Activated naive CD4-positive, alpha-beta T cell treated with anti-CD3 and anti-CD28 coated beads, Interleukin-2, amount 50 U/mL, for 16 hours (primary cell): ENCODE results near the gene SCD.
"Not testable (repeated sequence)": the region's sequence is repeated elsewhere in the genome, so short reads cannot be mapped to it uniquely, and the experiment has no call there.

Source experiments
- DNase-seq: peaks from one replicate; pipeline ENCODE4 v3.0.0-alpha.2; 2020

The SCD gene

DNA sequence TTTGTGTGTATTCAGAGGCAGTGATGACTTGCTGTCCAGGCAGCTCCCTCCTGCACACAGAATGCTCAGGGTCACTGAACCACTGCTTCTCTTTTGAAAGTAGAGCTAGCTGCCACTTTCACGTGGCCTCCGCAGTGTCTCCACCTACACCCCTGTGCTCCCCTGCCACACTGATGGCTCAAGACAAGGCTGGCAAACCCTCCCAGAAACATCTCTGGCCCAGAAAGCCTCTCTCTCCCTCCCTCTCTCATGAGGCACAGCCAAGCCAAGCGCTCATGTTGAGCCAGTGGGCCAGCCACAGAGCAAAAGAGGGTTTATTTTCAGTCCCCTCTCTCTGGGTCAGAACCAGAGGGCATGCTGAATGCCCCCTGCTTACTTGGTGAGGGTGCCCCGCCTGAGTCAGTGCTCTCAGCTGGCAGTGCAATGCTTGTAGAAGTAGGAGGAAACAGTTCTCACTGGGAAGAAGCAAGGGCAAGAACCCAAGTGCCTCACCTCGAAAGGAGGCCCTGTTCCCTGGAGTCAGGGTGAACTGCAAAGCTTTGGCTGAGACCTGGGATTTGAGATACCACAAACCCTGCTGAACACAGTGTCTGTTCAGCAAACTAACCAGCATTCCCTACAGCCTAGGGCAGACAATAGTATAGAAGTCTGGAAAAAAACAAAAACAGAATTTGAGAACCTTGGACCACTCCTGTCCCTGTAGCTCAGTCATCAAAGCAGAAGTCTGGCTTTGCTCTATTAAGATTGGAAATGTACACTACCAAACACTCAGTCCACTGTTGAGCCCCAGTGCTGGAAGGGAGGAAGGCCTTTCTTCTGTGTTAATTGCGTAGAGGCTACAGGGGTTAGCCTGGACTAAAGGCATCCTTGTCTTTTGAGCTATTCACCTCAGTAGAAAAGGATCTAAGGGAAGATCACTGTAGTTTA lies 15.8 kb downstream of the SCD start:
- no peak for DNase-seq

DNA sequence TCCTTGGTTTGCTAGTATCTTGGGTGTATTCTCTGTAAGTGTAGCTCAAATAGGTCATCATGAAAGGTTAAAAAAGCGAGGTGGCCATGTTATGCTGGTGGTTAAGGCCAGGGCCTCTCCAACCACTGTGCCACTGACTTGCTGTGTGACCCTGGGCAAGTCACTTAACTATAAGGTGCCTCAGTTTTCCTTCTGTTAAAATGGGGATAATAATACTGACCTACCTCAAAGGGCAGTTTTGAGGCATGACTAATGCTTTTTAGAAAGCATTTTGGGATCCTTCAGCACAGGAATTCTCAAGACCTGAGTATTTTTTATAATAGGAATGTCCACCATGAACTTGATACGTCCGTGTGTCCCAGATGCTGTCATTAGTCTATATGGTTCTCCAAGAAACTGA lies 17.1 kb downstream of the SCD start:
- DNase-seq = no peak

- no peak for DNase-seq
Observed at GRCh38 chr10:100364735-100365391, 17.8 kb downstream of the SCD start.

DNA sequence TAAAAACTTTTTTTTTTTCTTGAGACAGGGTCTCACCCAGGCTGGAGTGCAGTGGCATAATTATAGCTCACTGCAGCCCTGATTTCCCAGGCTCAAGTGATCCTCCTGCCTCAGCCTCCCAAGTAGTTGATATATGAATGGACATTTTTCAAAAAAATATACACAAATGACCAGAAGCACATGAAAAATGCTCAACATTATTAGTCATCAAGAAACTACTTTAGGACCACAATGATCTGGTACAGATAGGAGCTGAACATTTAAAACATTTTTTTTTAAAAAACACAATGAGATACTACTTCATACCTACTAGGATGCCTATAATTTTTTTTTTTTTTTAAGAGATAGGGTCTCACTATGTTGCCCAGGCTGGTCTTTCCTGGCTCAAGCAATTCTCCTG lies 21.7 kb downstream of the SCD start:
- no peak for DNase-seq

DNA sequence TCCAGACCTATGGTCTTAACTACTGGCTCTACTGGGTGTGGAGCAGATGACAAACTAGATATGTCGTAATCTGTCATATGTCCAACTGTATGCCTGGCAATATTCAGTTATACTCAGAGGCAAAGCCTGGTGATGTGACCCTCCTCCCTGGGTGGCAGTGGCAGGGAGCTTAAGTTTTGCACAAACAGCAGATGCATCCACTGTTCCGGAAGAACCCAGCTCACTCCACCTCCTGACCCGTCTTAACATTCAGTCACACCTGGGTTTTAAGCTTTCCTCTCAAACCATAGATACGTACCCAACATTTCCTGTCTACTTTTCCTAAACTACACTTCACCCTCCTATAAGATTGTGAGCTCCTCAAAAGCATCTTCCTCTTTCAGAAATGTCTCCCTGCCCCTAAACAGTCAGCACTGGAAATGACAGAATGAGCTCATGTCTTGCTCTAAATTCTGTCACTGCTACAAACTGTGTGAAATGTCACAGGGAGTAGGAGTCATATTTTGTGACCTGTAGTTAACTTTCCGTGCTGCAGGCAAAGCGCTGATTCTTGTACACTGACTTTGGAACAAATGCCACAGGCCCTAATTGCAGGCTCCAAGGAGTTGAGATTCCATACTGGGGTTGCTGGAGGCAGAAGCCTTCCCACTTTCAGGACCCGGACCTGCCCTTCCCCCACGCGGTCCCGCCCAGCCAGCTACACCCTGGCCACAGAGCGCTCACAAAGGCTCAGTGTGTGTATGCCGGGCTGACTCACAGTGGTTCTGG lies 23.9 kb downstream of the SCD start:
- DNase-seq = peak; percentile 48

DNA sequence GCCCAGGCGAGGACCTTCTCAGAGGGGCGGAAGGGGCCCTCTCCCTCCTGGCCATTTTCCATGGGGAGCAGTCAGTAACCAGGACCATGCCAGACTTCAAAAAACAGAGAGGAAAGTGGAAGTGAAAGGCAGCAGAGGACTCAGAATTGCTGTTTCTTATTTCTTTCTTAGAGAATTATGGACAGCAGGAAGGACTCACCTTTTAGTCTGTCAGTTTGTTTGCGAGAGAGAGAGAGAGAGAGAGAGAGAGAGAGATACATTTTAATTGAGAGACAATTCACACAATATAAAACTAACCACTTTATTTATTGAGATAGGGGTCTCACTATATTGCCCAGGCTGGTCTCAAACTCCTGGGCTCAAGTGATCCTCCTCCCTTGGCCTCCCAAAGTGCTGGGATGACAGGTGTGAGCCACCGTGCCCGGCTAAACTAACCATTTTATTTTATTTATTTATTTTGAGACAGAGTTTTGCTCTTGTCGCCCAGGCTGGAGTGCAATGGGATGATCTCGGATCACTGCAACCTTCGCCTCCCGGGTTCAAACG lies 24.5 kb downstream of the SCD start:
- DNase-seq = no peak

- DNase-seq = no peak
Observed at GRCh38 chr10:100372415-100373297, 25.6 kb downstream of the SCD start.

GRCh38 chr10:100373298-100374199 lies 26.5 kb downstream of the SCD start:
- DNase-seq = peak; percentile 84

- no peak for DNase-seq
Observed at GRCh38 chr10:100374200-100374655, 27.2 kb downstream of the SCD start.

- DNase-seq = not testable (repeated sequence)
Observed at GRCh38 chr10:100374677-100375353, 27.8 kb downstream of the SCD start.

DNA sequence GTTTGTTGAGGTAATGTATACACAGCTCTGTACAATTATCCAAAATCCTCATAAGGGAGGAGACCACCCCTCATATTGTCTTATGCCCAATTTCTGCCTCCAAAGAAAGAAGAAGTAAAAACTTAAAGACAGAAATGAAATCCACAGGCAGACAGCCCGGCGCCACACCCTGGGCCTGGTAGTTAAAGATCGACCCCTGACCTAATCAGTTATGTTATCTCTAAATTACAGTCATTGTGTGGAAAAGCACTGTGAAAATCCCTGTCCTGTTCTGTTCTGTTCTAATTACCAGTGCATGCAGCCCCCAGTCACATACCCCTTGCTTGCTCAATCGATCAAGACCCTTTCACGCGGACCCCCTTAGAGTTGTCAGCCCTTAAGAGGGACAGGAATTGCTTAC lies 29.6 kb downstream of the SCD start:
- DNase-seq = not testable (repeated sequence)

DNA sequence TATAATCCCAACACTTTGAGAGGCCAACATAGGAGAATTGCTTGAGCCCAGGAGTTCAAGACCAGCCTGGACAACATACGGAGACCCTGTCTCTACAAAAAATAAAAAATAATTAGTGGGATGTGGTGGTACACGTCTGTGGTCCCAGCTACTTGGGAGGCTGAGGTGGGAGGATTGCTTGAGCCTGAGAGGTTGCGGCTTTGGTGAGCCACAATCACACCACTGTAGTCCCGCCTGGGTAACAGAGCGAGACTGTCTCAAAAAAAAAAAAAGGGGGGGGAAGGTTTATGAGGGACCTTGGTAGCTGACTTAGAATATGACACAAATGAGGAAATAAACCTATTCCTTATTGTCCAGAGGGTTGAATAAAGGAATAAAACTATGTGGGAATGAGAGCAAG lies 30.8 kb downstream of the SCD start:
- no peak for DNase-seq

- DNase-seq = no peak
Observed at GRCh38 chr10:100380400-100380799, 33.4 kb downstream of the SCD start.

- no peak for DNase-seq
Observed at GRCh38 chr10:100382553-100382952, 35.5 kb downstream of the SCD start.

DNA sequence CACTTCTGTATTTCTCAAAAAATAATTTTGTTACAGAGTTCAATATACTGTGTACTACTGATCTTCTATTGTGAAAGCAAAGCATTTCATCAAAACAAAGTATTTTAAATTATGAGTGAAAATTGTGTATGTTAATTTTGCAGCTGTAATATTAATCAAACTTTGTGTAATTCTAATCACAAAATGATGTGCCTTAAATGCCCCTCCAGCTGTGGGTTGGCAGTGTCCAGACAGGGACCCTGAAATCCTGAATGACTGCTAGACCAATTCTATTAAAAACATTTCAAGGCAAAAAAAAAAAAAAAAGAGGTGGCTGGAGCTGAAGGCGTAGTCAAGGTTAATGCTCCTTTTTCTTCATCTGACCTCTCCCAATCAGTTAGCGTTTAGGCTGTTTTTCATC lies 36.2 kb downstream of the SCD start:
- no peak for DNase-seq

- no peak for DNase-seq
Observed at GRCh38 chr10:100391163-100392002, 44.4 kb downstream of the SCD start.

GRCh38 chr10:100392686-100393003 lies 45.6 kb downstream of the SCD start:
- DNase-seq = no peak

DNA sequence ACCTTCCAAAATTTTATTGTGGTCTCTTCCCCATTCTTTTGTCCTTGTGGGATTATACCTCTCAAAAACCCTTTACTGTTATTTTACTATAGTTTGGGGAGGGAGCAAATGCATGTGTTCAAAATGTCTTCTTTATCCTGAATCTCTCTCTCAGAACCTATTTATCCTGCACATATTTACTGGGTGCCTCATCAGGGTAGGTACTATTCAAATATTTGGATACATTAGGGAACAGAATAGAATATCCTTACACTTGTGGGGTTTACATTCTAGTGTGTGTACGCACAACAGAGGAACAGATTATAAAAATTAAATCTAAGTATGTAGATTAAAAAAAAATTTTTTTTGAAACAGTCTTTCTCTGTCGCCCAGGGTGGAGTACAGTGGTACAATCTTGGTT lies 48.6 kb downstream of the SCD start:
- no peak for DNase-seq

DNA sequence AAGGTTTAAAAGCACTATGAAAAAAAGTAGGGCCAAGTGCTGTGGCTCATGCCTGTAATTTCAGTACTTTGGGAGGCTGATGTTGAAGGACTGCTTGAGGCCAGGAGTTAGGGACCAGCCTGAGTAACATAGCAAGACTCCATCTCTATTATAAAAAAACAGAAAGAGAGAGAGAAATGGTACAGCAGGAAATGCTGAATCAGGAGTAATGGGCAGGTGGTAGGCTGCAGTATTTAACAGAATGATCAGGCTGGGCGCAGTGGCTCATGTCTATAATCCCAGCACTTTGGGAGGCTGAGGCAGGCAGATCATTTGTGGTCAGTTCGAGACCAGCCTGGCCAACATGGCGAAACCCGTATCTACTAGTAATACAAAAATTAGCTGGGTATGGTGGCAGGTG lies 49.6 kb downstream of the SCD start:
- DNase-seq = no peak
